Testis (tissue), 2 donors: Measurements from ENCODE around the gene ANKRD12.

Experiments used
- POLR2A ChIP-seq: fragments of 450-650 bp; IDR thresholded peaks from one replicate; pipeline ENCODE4 v1.6.1; 2017; ENCODE audit warnings: antibody characterized with exemption, mild to moderate bottlenecking, moderate library complexity
- TF ChIP-seq, protein P1 (sequence below), 3 experiments: fragments of 450-650 bp in 2 of 3; fragments of 200-600 bp in 1 of 3; sonication (generic) in 1 of 3; IDR thresholded peaks; one replicate each; pipeline ENCODE4 v1.5.1; 2016 to 2019; ENCODE audit warnings: antibody characterized with exemption in 3 of 3, mild to moderate bottlenecking in 2 of 3, moderate library complexity in 1 of 3

DNA sequence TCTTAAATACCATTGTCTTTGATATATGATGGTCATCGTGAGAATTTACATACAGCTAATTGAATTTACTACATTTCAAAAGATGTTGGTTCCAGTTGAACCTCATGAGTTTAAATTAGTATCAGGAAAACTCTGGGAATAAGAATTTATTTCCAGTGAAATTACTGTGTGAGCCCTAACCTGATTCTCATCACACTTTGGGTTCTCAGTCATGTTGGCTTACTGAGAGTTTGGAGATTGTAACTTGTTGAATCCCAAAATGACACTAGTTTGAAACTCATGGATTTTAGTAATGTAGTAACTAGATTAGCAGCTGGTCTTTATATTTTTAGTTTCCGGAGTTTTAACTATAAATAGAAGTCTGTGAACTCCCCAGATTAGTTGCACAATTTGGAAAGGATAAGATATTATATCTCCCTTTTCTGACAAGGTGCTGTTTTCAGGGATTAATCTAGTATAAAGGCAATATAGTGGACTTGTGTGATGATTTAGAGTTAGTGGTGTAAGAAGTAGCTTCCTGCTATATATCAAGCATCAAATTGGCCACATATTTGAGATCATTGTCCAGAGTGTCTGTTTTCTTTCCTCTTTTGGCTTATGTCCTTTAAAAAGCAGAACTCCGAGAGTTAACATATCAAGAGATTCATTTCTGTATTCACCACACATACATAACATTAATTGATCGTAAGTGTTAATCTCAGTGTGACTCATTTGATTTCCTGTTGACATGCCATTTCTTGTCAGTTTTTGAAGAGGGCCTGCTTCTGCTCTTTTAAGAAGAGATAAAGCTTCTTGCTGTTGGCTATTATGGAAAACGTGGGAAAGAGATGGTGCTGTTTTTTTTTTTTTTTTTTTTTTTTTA lies 18.4 kb upstream of the ANKRD12 start:
- TF ChIP-seq, protein P1, sequence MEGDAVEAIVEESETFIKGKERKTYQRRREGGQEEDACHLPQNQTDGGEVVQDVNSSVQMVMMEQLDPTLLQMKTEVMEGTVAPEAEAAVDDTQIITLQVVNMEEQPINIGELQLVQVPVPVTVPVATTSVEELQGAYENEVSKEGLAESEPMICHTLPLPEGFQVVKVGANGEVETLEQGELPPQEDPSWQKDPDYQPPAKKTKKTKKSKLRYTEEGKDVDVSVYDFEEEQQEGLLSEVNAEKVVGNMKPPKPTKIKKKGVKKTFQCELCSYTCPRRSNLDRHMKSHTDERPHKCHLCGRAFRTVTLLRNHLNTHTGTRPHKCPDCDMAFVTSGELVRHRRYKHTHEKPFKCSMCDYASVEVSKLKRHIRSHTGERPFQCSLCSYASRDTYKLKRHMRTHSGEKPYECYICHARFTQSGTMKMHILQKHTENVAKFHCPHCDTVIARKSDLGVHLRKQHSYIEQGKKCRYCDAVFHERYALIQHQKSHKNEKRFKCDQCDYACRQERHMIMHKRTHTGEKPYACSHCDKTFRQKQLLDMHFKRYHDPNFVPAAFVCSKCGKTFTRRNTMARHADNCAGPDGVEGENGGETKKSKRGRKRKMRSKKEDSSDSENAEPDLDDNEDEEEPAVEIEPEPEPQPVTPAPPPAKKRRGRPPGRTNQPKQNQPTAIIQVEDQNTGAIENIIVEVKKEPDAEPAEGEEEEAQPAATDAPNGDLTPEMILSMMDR (IDR thresholded peaks at IDR 0.05), result no peak
- no peak for TF ChIP-seq POLR2A
